GM12873 (cell line): ENCODE results near the gene FAM20C.

Source experiments
- TF ChIP-seq, protein P1 (sequence below): IDR thresholded peaks from 2 replicates; pipeline ENCODE4 v1.5.1; 2012; ENCODE audit warnings: low read depth, mild to moderate bottlenecking, moderate library complexity, low read length, control low read depth; ENCODE audit not compliant: insufficient read depth; ENCODE audit errors: missing control alignments

Gene FAM20C

DNA sequence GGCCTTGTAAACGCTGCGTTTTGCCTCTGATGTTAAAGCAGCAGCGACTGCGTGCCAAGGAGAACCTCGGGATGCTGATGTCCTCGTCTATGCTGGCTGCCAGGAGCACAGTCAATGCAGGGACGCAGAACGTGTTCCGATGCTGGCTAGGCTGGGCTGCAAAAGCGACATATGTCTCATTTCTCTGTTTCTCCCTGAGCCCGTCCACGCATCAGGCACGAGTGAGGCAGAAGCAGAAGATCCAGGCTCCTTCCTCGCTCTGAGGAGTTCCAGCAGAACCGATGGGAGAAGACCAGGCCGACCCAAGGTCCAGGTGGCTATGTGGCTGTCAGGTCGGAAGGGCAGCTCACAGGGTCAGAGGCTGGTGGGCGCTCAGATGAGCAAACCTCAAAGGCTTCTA is 93.9 kb downstream of the FAM20C start:
- TF ChIP-seq, protein P1, sequence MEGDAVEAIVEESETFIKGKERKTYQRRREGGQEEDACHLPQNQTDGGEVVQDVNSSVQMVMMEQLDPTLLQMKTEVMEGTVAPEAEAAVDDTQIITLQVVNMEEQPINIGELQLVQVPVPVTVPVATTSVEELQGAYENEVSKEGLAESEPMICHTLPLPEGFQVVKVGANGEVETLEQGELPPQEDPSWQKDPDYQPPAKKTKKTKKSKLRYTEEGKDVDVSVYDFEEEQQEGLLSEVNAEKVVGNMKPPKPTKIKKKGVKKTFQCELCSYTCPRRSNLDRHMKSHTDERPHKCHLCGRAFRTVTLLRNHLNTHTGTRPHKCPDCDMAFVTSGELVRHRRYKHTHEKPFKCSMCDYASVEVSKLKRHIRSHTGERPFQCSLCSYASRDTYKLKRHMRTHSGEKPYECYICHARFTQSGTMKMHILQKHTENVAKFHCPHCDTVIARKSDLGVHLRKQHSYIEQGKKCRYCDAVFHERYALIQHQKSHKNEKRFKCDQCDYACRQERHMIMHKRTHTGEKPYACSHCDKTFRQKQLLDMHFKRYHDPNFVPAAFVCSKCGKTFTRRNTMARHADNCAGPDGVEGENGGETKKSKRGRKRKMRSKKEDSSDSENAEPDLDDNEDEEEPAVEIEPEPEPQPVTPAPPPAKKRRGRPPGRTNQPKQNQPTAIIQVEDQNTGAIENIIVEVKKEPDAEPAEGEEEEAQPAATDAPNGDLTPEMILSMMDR, result no peak

DNA sequence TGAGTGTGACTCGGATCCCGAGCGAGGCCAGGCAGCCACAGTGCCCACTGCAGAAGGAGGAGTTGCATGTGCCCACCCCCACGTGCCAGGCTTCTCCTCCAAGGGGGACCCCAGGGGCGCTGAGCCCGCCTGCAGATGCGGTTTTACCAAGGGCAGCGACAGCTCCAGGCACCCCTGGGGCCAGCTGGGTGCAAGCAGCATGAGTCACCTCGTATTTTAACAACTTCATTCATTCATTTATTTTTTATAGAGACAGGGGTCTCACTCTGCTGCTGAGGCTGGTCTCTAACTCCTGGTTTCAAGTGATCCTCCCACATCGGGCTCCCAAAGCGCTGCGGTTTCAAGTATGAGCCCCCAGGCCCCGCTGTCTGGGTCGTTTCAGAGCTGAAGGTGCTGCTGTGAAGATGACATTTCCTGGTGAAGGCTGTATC is 96.3 kb downstream of the FAM20C start:
- TF ChIP-seq, protein P1, result no peak

DNA sequence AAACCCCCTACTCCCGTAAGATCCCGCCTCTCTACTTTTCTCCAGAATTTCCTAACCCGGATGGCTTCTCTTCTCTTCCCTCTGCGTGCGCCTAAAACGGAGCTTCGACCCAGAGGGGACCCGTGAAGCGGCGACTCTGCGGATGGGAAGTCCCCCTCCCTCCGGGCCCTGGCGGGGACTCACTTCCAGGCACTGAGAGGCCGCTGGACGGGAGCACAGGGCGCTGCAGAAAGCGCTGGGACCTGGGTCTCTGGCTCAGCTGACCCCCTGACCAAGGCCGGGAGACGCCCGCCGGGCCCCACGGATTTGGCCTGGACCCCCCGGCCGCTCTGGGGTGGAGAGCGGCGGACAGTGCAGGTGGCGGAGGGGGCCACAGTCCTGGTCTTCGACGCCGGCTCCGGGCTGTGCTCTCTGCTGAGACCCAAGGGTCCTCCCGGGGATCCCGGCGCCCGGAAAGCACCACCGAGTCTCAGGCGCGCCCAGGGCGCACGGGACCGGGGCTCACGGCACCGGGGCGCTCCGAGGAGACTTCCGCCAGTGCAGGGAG is 96.9 kb downstream of the FAM20C start:
- TF ChIP-seq, protein P1, result no peak

DNA sequence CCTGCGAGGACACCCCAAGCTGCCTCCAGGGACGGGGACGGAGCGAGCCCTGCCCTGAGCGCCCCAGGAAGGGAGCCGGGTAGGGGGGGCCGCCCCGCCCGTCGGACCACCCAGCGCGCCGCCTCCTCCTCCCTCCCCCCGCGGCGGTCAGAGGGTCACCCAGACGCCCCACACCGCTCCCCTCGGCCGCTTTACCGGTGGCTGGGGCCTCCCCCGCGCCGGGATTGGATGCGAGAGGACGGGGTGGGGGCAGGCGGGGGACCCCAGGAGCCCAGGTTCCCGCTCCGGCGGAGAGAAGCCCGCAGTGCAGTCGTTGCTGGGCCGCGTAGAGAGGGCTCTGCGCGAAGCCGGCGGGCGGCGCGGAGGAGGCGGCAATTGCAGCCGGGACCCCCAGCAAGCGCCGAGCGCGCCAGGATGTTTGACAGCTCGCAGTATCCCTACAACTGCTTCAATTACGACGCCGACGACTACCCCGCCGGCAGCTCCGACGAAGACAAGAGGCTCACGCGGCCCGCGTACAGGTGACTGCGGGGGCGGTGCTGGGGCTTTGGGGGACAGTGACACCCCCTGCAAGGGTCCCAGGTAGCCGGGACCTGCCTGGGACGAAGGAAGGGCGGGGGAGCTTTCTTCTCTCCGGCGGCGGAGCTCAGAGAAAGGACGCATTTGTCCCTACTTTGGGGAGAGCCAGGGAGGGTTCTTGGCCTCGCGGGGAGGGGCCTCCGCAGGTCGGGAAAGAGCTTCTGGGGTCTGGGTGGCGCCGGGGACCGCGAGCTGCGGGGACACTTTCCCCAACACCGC is 97.6 kb downstream of the FAM20C start, which contains the start of gene FOXL3:
Gene FOXL3, plus strand, starts transcription at position 415 of the 798 bp plus-strand sequence. Its CDS starts 0 bp downstream, at position 415.
- TF ChIP-seq, protein P1, result no peak

DNA sequence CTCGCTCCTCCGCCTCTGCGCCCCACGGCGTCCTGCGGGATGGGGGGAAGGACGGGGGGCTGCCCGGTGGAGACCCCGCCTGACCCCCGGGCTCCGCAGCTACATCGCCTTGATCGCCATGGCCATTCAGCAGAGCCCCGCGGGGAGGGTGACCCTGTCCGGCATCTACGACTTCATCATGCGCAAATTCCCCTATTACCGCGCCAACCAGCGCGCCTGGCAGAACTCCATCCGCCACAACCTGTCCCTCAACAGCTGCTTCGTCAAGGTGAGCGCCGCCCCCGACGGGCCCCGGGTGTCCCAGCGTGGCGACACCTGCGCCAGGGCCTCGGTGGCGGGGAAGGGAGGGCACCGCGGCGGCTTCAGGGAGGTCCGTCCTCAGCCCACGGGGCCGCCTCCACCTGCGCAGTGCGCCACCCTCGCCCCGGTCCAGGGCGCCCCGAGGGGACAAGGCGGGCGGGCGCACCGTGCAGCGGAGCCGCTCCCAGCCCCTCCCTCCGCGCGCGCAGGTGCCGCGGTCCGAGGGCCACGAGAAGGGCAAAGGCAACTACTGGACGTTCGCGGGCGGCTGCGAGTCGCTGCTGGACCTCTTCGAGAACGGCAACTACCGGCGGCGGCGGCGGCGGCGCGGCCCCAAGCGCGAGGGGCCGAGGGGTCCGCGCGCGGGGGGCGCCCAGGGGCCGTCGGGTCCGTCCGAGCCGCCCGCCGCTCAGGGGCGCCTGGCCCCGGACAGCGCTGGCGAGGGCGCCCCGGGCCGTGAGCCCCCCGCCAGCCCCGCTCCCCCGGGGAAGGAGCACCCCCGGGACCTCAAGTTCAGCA is 98.4 kb downstream of the FAM20C start:
- TF ChIP-seq, protein P1, result no peak

DNA sequence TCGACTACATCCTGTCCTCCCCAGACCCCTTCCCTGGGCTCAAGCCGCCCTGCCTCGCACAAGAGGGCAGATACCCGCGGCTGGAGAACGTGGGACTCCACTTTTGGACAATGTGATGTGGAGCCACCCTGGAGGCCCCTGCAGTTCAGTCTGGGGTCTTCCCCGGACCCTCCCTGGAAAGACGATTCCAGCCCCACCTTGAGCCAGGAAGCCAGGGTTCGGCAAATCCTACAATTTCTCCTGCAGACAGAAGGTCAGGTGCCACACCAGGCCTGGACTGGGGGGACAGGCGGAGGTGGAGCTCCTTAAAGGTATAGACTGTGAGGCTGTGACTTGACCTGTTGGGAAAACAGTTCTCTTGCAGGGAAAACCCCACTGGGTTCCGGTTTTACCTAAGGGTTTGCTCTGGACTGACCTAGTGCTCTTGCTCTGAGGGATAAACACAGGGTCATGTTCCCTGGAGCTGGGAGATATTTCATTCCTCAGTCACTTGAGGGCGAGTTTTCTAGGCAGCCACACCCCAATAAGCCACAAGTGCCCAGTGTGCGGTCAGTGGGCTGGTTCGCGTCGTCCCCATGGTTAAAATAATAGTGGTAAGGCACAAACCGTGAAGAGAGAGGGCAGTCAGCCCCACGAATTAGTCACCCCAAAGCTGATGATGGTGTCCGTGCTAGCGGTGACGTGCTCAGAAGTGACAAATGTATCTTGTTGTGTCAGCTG is 99.2 kb downstream of the FAM20C start:
- TF ChIP-seq, protein P1, result no peak

DNA sequence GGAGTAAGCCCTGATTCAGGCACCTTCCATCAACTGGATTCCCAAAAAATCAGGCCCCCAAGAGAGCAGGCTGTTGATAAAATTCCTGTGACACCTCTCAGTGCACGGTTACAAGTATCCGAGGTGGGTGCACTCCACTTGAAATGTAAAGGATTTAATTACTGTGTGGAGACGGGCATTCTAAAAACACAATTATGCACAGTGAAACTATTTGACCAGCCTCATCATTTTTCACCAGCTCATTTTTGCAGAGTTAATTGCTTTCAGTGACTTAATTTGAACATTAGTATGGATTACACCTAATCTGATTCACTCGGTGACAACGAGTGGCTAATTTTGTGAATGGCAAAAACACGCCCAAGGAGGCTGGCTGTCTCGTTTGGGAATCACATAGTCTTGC is 99.9 kb downstream of the FAM20C start:
- TF ChIP-seq, protein P1, result no peak
